Neural cell (in vitro differentiated cells): Measurements from ENCODE around the gene EIF2B2. TPM values are rescaled to one million over a fixed set of nuclear protein-coding genes. Genes with fewer than 3 reads are reported as not detected.

Source experiments
- H2AFZ ChIP-seq: fragments of 200-600, 300-800 bp; sonication (generic), shearing (Covaris generic); 2 replicates; pipeline ENCODE4 v1.6.0; 2014; ENCODE audit warnings: low read depth, mild to moderate bottlenecking, antibody characterized with exemption, low read length, moderate library complexity
- H3F3A ChIP-seq: fragments of 200-600 bp; shearing (Covaris generic); 2 replicates; pipeline ENCODE4 v1.6.1; 2016; ENCODE audit warnings: mild to moderate bottlenecking, moderate library complexity, mixed read lengths, antibody characterized with exemption, low read length; ENCODE audit not compliant: insufficient read depth, poor library complexity, severe bottlenecking
- H3K27ac ChIP-seq: fragments of 200-600, 300-800 bp; sonication (generic), shearing (Covaris generic); 2 replicates; pipeline ENCODE4 v1.5.1; 2014; ENCODE audit warnings: mild to moderate bottlenecking, low read length, moderate library complexity
- H3K27me3 ChIP-seq: fragments of 300-800, 200-600 bp; sonication (generic), shearing (Covaris generic); 2 replicates; pipeline ENCODE4 v1.6.0; 2014; ENCODE audit warnings: mild to moderate bottlenecking, low read depth, low read length, moderate library complexity; ENCODE audit not compliant: insufficient read depth
- H3K36me3 ChIP-seq: fragments of 300-800, 200-600 bp; sonication (generic), shearing (Covaris generic); 2 replicates; pipeline ENCODE4 v1.5.1; 2014; ENCODE audit warnings: mild to moderate bottlenecking, antibody characterized with exemption, low read length, moderate library complexity; ENCODE audit not compliant: insufficient read depth
- H3K4me2 ChIP-seq: fragments of 300-800, 200-600 bp; sonication (generic), shearing (Covaris generic); 2 replicates; pipeline ENCODE4 v1.6.0; 2014; ENCODE audit warnings: mild to moderate bottlenecking, low read length
- H3K4me3 ChIP-seq: fragments of 300-800, 200-600 bp; sonication (generic), shearing (Covaris generic); 2 replicates; pipeline ENCODE4 v1.5.1; 2014; ENCODE audit warnings: mild to moderate bottlenecking, low read length, moderate library complexity
- H3K79me2 ChIP-seq: fragments of 200-600 bp; shearing (Covaris generic); replicated peaks from 2 replicates; pipeline ENCODE4 v1.6.0; 2014; ENCODE audit warnings: mild to moderate bottlenecking, low read length, moderate library complexity; ENCODE audit not compliant: insufficient read depth
- H3K9ac ChIP-seq: fragments of 300-800, 200-600 bp; sonication (generic), shearing (Covaris generic); 2 replicates; pipeline ENCODE4 v1.6.1; 2016; ENCODE audit warnings: mild to moderate bottlenecking, low read length, mixed read lengths
- H3K9me2 ChIP-seq: fragments of 200-600 bp; shearing (Covaris generic); 2 replicates; pipeline ENCODE4 v1.6.1; 2016; ENCODE audit warnings: mild to moderate bottlenecking, low read length, mixed read lengths; ENCODE audit not compliant: insufficient read depth
- H3K9me3 ChIP-seq: fragments of 200-600, 300-800 bp; sonication (generic), shearing (Covaris generic); 2 replicates; pipeline ENCODE4 v1.6.1; 2016; ENCODE audit warnings: mild to moderate bottlenecking, mixed run types, low read length, moderate library complexity, mixed read lengths
- H4K20me1 ChIP-seq: fragments of 200-600 bp; shearing (Covaris generic); 2 replicates; pipeline ENCODE4 v1.6.1; 2016; ENCODE audit warnings: mild to moderate bottlenecking, mixed run types; ENCODE audit not compliant: insufficient read depth
- EP300 ChIP-seq: fragments of 450-650 bp; conservative IDR thresholded peaks from 2 replicates; pipeline ENCODE4 v1.6.1; 2014; ENCODE audit warnings: antibody characterized with exemption, mild to moderate bottlenecking, moderate library complexity; ENCODE audit not compliant: poor library complexity, severe bottlenecking
- EZH2 ChIP-seq: fragments of 200-600, 300-800 bp; shearing (Covaris generic), sonication (generic); IDR thresholded peaks from 2 replicates; pipeline ENCODE4 v1.6.1; 2014; ENCODE audit warnings: antibody characterized with exemption, low read length, borderline replicate concordance, mild to moderate bottlenecking; ENCODE audit not compliant: insufficient read depth, poor library complexity, severe bottlenecking
- MXI1 ChIP-seq: fragments of 450-650 bp; conservative IDR thresholded peaks from 2 replicates; pipeline ENCODE4 v1.6.1; 2014; ENCODE audit warnings: antibody characterized with exemption, mild to moderate bottlenecking; ENCODE audit not compliant: poor library complexity, severe bottlenecking
- POLR2AphosphoS5 ChIP-seq: IDR thresholded peaks from 2 replicates; pipeline ENCODE4 v1.6.1; 2012
- RAD21 ChIP-seq: fragments of 450-650 bp; conservative IDR thresholded peaks from 2 replicates; pipeline ENCODE4 v1.6.1; 2014; ENCODE audit warnings: antibody characterized with exemption, mild to moderate bottlenecking, moderate library complexity
- SMC3 ChIP-seq: fragments of 450-650 bp; conservative IDR thresholded peaks from 2 replicates; pipeline ENCODE4 v1.6.1; 2014; ENCODE audit warnings: antibody characterized with exemption, mild to moderate bottlenecking, moderate library complexity; ENCODE audit not compliant: poor library complexity
- TAF1 ChIP-seq: IDR thresholded peaks from 2 replicates; pipeline ENCODE4 v1.6.1; 2012; ENCODE audit warnings: low read depth
- polyA plus RNA-seq: library from polyadenylated mRNA; depleted of rRNA; stranded (reverse); fragments of >200 nt; gene quantifications from 2 replicates; pipeline ENCODE4 v1.2.3, GENCODE V29; 2014
- TF ChIP-seq, protein P1 (sequence below): fragments of 450-650 bp; IDR thresholded peaks from 2 replicates; pipeline ENCODE4 v1.5.1; 2014; ENCODE audit warnings: antibody characterized with exemption, mild to moderate bottlenecking, moderate library complexity; ENCODE audit not compliant: poor library complexity, severe bottlenecking
- TF ChIP-seq, protein P2 (sequence below): IDR thresholded peaks from 2 replicates; pipeline ENCODE4 v1.6.1; 2012; ENCODE audit warnings: borderline replicate concordance

EIF2B2 gene
- polyA plus RNA-seq, 1 donor from 2014 or later, result 43.1 TPM

DNA sequence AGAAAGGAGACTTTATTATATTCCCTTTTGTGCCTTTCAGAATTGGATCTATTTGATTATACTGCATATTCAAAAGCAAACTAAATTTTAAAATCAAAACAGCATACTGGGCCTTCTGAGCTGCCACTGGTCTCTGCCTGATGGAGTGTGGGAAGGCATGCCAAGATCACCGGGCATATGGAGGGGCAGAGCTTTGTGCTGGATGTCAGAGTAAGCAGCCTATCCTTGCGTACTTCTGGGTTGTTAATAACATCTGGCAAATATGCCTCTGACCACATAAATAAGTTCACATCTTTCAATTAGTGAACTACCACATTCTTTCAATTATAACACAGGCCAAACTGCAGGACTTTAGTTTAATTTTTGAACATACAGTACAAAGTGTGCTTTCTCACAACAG lies 30.2 kb downstream of the EIF2B2 start:
- Histone ChIP-seq H3K4me2 (no peak overlapping the region), H2AFZ (no peak overlapping the region), H4K20me1 (no peaks in the 10 kb centered on the region), H3K27me3 (no peaks in the 10 kb centered on the region), H3K9ac (no peak overlapping the region), H3K9me3 (no peaks in the 10 kb centered on the region), H3K4me3 (no peak overlapping the region), H3K36me3 (no peaks in the 10 kb centered on the region), H3K9me2 (no peaks in the 10 kb centered on the region), H3K27ac (no peak overlapping the region), H3K79me2 (no peaks in the 10 kb centered on the region), H3F3A (no peaks in the 10 kb centered on the region)
- no peak for TF ChIP-seq TAF1
- no peak for TF ChIP-seq EP300
- TF ChIP-seq EZH2, result no peak
- TF ChIP-seq, protein P1, sequence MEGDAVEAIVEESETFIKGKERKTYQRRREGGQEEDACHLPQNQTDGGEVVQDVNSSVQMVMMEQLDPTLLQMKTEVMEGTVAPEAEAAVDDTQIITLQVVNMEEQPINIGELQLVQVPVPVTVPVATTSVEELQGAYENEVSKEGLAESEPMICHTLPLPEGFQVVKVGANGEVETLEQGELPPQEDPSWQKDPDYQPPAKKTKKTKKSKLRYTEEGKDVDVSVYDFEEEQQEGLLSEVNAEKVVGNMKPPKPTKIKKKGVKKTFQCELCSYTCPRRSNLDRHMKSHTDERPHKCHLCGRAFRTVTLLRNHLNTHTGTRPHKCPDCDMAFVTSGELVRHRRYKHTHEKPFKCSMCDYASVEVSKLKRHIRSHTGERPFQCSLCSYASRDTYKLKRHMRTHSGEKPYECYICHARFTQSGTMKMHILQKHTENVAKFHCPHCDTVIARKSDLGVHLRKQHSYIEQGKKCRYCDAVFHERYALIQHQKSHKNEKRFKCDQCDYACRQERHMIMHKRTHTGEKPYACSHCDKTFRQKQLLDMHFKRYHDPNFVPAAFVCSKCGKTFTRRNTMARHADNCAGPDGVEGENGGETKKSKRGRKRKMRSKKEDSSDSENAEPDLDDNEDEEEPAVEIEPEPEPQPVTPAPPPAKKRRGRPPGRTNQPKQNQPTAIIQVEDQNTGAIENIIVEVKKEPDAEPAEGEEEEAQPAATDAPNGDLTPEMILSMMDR, result no peak
- no peak for TF ChIP-seq SMC3
- TF ChIP-seq, protein P2, sequence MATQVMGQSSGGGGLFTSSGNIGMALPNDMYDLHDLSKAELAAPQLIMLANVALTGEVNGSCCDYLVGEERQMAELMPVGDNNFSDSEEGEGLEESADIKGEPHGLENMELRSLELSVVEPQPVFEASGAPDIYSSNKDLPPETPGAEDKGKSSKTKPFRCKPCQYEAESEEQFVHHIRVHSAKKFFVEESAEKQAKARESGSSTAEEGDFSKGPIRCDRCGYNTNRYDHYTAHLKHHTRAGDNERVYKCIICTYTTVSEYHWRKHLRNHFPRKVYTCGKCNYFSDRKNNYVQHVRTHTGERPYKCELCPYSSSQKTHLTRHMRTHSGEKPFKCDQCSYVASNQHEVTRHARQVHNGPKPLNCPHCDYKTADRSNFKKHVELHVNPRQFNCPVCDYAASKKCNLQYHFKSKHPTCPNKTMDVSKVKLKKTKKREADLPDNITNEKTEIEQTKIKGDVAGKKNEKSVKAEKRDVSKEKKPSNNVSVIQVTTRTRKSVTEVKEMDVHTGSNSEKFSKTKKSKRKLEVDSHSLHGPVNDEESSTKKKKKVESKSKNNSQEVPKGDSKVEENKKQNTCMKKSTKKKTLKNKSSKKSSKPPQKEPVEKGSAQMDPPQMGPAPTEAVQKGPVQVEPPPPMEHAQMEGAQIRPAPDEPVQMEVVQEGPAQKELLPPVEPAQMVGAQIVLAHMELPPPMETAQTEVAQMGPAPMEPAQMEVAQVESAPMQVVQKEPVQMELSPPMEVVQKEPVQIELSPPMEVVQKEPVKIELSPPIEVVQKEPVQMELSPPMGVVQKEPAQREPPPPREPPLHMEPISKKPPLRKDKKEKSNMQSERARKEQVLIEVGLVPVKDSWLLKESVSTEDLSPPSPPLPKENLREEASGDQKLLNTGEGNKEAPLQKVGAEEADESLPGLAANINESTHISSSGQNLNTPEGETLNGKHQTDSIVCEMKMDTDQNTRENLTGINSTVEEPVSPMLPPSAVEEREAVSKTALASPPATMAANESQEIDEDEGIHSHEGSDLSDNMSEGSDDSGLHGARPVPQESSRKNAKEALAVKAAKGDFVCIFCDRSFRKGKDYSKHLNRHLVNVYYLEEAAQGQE, result no peak
- no peak for TF ChIP-seq POLR2AphosphoS5
- TF ChIP-seq RAD21, result no peak
- no peak for TF ChIP-seq MXI1

DNA sequence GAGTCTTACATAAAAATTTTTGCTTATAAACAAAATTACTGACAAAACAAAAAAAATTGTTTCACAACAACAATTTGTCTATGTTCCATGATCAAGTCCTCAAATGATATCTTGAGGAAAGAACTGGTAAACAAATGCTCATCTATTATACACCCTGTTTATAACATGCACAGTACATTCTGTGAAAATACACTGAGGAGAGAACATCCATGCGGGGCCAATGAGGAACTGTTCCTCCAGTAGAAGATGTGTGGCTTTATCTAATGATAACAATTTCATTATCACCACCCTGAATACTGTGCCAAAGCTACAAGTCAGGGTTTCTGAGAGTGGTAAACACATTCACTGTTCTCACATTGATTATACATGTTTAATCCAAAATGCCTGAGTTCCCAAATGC lies 37.8 kb downstream of the EIF2B2 start:
- TF ChIP-seq EP300, result no peak
- TF ChIP-seq, protein P2, result no peak
- TF ChIP-seq RAD21, result no peak
- no peak for TF ChIP-seq POLR2AphosphoS5
- no peak for TF ChIP-seq EZH2
- TF ChIP-seq TAF1, result no peak
- TF ChIP-seq SMC3, result no peak
- TF ChIP-seq, protein P1, result no peak
- no peak for TF ChIP-seq MXI1
- Histone ChIP-seq H3K27me3 (no peaks in the 10 kb centered on the region), H3K27ac (no peak overlapping the region), H3K9ac (no peak overlapping the region), H3K4me2 (no peak overlapping the region), H3K9me3 (no peaks in the 10 kb centered on the region), H2AFZ (no peak overlapping the region), H3K36me3 (no peaks in the 10 kb centered on the region), H3K4me3 (no peak overlapping the region), H3F3A (no peaks in the 10 kb centered on the region), H3K79me2 (no peaks in the 10 kb centered on the region), H3K9me2 (no peaks in the 10 kb centered on the region), H4K20me1 (no peaks in the 10 kb centered on the region)
